Measurements from ENCODE around the gene UCHL3.

DNA sequence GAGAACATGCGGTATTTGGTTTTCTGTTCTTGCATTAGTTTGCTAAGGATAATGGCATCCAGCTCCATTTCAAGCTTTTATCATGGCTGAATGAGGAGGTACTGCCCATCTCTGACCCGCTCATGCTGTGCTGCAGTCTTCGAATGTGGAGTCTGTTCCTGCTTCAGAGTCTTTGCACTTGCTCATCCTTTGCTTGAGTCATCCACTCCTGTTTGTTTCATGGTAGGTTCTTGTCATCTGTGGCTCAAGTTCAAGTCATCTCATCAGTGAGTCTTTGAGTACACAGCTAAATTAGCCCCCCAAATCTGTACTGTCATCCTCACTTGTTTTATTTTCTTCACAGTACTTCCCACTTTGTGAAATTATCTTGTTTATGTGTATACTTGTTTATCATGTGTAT, 5.4 kb downstream of the UCHL3 start:
- TF ChIP-seq POLR2A (IDR thresholded peaks at IDR 0.05) = no peak
- TF ChIP-seq, protein P1, sequence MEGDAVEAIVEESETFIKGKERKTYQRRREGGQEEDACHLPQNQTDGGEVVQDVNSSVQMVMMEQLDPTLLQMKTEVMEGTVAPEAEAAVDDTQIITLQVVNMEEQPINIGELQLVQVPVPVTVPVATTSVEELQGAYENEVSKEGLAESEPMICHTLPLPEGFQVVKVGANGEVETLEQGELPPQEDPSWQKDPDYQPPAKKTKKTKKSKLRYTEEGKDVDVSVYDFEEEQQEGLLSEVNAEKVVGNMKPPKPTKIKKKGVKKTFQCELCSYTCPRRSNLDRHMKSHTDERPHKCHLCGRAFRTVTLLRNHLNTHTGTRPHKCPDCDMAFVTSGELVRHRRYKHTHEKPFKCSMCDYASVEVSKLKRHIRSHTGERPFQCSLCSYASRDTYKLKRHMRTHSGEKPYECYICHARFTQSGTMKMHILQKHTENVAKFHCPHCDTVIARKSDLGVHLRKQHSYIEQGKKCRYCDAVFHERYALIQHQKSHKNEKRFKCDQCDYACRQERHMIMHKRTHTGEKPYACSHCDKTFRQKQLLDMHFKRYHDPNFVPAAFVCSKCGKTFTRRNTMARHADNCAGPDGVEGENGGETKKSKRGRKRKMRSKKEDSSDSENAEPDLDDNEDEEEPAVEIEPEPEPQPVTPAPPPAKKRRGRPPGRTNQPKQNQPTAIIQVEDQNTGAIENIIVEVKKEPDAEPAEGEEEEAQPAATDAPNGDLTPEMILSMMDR (IDR thresholded peaks at IDR 0.05) = no peak
